ENCODE data around the gene CNPY4. TPM values are rescaled to one million over a fixed set of nuclear protein-coding genes. Genes with fewer than 3 reads are reported as not detected.

The CNPY4 gene
- total RNA-seq, 6 experiments from 2014 or later = 24.4 to 32.4 (median 26.3) TPM

- Mint-ChIP-seq H3K4me3 (no peak overlapping the region), H3K36me3 (ENCODE audit: low read depth) (peaks cover 29% of the 10 kb centered on the region), H3K9me3 (no peaks in the 10 kb centered on the region), H3K4me1 (ENCODE audit: low read depth) (peaks cover 47% of the 10 kb centered on the region), H3K27ac (no peak overlapping the region), H3K27me3 (ENCODE audit: insufficient read depth) (peaks cover 1% of the 10 kb centered on the region; the same call in 1 of the 2 replicates)
- TF ChIP-seq CTCF (IDR thresholded peaks at IDR 0.05) = no peak
- no peak for DNase-seq
These were observed 35.4 kb downstream of the CNPY4 start for GRCh38 chr7:100154651-100155491.

- no peak overlapping the region for H3K4me3 Mint-ChIP-seq
- no peak for DNase-seq
- H3K36me3 Mint-ChIP-seq (ENCODE audit: low read depth) = peaks cover 23% of the 10 kb centered on the region
- peaks cover 39% of the 10 kb centered on the region for H3K4me1 Mint-ChIP-seq (ENCODE audit: low read depth)
- TF ChIP-seq CTCF (IDR thresholded peaks at IDR 0.05) = no peak
- peaks cover 1% of the 10 kb centered on the region; the same call in 1 of the 2 replicates for H3K27me3 Mint-ChIP-seq (ENCODE audit: insufficient read depth)
- no peak overlapping the region for H3K27ac Mint-ChIP-seq
- no peaks in the 10 kb centered on the region for H3K9me3 Mint-ChIP-seq
These were observed 36.3 kb downstream of the CNPY4 start for GRCh38 chr7:100155553-100156317.

- Mint-ChIP-seq H3K36me3 (ENCODE audit: low read depth) (peaks cover 23% of the 10 kb centered on the region), H3K4me3 (peak overlapping the region; percentile 90), H3K4me1 (ENCODE audit: low read depth) (peaks cover 39% of the 10 kb centered on the region), H3K9me3 (no peaks in the 10 kb centered on the region), H3K27me3 (ENCODE audit: insufficient read depth) (peaks cover 1% of the 10 kb centered on the region; the same call in 1 of the 2 replicates), H3K27ac (peak overlapping the region; percentile 38; the same call in 1 of the 2 replicates)
- no peak for DNase-seq
- no peak for TF ChIP-seq CTCF (IDR thresholded peaks at IDR 0.05)
These were observed 37.1 kb downstream of the CNPY4 start for GRCh38 chr7:100156331-100157068.

- TF ChIP-seq CTCF (IDR thresholded peaks at IDR 0.05) = no peak
- H3K9me3 Mint-ChIP-seq = no peaks in the 10 kb centered on the region
- peak overlapping the region; percentile 38; the same call in 1 of the 2 replicates for H3K27ac Mint-ChIP-seq
- DNase-seq = no peak
- H3K27me3 Mint-ChIP-seq (ENCODE audit: insufficient read depth) = peaks cover 1% of the 10 kb centered on the region; the same call in 1 of the 2 replicates
- peak overlapping the region; percentile 90 for H3K4me3 Mint-ChIP-seq
- peaks cover 23% of the 10 kb centered on the region for H3K36me3 Mint-ChIP-seq (ENCODE audit: low read depth)
- peaks cover 39% of the 10 kb centered on the region for H3K4me1 Mint-ChIP-seq (ENCODE audit: low read depth)
These were observed 37.6 kb downstream of the CNPY4 start for GRCh38 chr7:100157069-100157333.

Measured in HFFc6 (cell line).